SK-N-SH (cell line): ENCODE data around the gene GALNT17. TPM values are rescaled to one million over a fixed set of nuclear protein-coding genes. Genes with fewer than 3 reads are reported as not detected.

Experiments
- CTCF ChIA-PET: fragments of 300-600, 350-600 bp; formaldehyde crosslinking; extraction: SDS; loops from one replicate; lab custom pipeline; 2021; lab: Yijun Ruan, JAX
- POLR2A ChIA-PET: fragments of 350-600 bp; sonication (Branson Sonifier 250); formaldehyde crosslinking; extraction: SDS; loops from one replicate; lab custom pipeline; 2020; ENCODE audit warnings: antibody characterized with exemption, inconsistent platforms; lab: Yijun Ruan, JAX
- DNase-seq: peaks from one replicate; pipeline ENCODE4 v3.0.0; 2012
- H2AFZ ChIP-seq: fragments of 200-600 bp; sonication (generic); 2 replicates; pipeline ENCODE4 v1.8.1; 2016; ENCODE audit warnings: antibody characterized with exemption, mild to moderate bottlenecking, low read depth
- H3F3A ChIP-seq: fragments of 200-600 bp; sonication (generic); replicated peaks from 2 replicates; pipeline ENCODE3; 2016; ENCODE audit warnings: antibody characterized with exemption, mild to moderate bottlenecking; ENCODE audit not compliant: insufficient read depth
- H3K27ac ChIP-seq, 2 experiments: fragments of 200-500 bp in 1 of 2; fragments of 200-600 bp in 1 of 2; sonication (Bioruptor generic) in 1 of 2; sonication (generic), shearing (Covaris generic) in 1 of 2; 2 replicates each; pipeline versions ENCODE4 v1.5.1 to v1.6.1; 2014 to 2016; ENCODE audit warnings: low read depth in 2 of 2, inconsistent platforms in 1 of 2, low read length in 1 of 2, mild to moderate bottlenecking in 1 of 2, mixed read lengths in 1 of 2
- H3K27me3 ChIP-seq: fragments of 200-600 bp; sonication (generic), shearing (Covaris generic); 2 replicates; pipeline ENCODE4 v1.6.1; 2016; ENCODE audit warnings: mixed run types; ENCODE audit not compliant: insufficient read depth
- H3K36me3 ChIP-seq, 2 experiments: fragments of 200-500 bp in 1 of 2; fragments of 200-600 bp in 1 of 2; sonication (Bioruptor generic) in 1 of 2; sonication (generic) in 1 of 2; replicated peaks in 1 of 2; 2 replicates each; pipeline versions ENCODE3 to v1.5.1; 2014 to 2016; ENCODE audit warnings: low read length in 1 of 2, mild to moderate bottlenecking in 1 of 2; ENCODE audit not compliant: insufficient read depth in 2 of 2, control insufficient read depth in 1 of 2
- H3K4me1 ChIP-seq, 2 experiments: fragments of 200-500 bp in 1 of 2; fragments of 200-600 bp in 1 of 2; sonication (Bioruptor generic) in 1 of 2; sonication (generic), shearing (Covaris generic) in 1 of 2; 2 replicates each; pipeline versions ENCODE4 v1.5.1 to v1.6.1; 2014 to 2016; ENCODE audit warnings: low read depth in 1 of 2, low read length in 1 of 2, mixed run types in 1 of 2; ENCODE audit not compliant: insufficient read depth in 2 of 2, control insufficient read depth in 1 of 2
- H3K4me2 ChIP-seq: fragments of 200-600 bp; sonication (generic), shearing (Covaris generic); 2 replicates; pipeline ENCODE4 v1.6.1; 2017; ENCODE audit warnings: mixed run types
- H3K4me3 ChIP-seq, 2 experiments: fragments of 200-500 bp in 1 of 2; fragments of 200-600 bp in 1 of 2; sonication (Bioruptor generic) in 1 of 2; sonication (generic), shearing (Covaris generic) in 1 of 2; 2 replicates each; pipeline versions ENCODE4 v1.5.1 to v1.8.1; 2014 to 2016; ENCODE audit warnings: low read depth in 2 of 2, inconsistent platforms in 1 of 2, low read length in 1 of 2, mild to moderate bottlenecking in 1 of 2, mixed read lengths in 1 of 2, moderate library complexity in 1 of 2
- H3K79me2 ChIP-seq: fragments of 200-600 bp; sonication (generic); 2 replicates; pipeline ENCODE4 v1.8.1; 2017; ENCODE audit warnings: mild to moderate bottlenecking; ENCODE audit not compliant: insufficient read depth
- H3K9ac ChIP-seq: fragments of 200-600 bp; sonication (generic); 2 replicates; pipeline ENCODE4 v1.6.1; 2017; ENCODE audit warnings: mixed run types
- H3K9me2 ChIP-seq: fragments of 200-600 bp; sonication (generic); 2 replicates; pipeline ENCODE4 v1.6.1; 2017; ENCODE audit warnings: mixed run types
- H3K9me3 ChIP-seq: fragments of 200-600 bp; sonication (generic); 2 replicates; pipeline ENCODE4 v1.6.1; 2017; ENCODE audit warnings: mixed run types, mild to moderate bottlenecking, moderate library complexity
- H4K20me1 ChIP-seq: fragments of 200-600 bp; sonication (generic); 2 replicates; pipeline ENCODE4 v1.6.1; 2017; ENCODE audit warnings: mild to moderate bottlenecking, mixed run types; ENCODE audit not compliant: insufficient read depth
- ELF1 ChIP-seq: IDR thresholded peaks from 2 replicates; pipeline ENCODE4 v1.4.0; 2012
- EZH2phosphoT487 ChIP-seq: fragments of 200-600 bp; sonication (generic); IDR thresholded peaks from 2 replicates; pipeline ENCODE4 v1.6.1; 2017; ENCODE audit warnings: low read depth, mixed run types, mild to moderate bottlenecking, antibody characterized with exemption, moderate library complexity, borderline replicate concordance
- FOSL2 ChIP-seq: IDR thresholded peaks from 2 replicates; pipeline ENCODE4 v1.4.0; 2012; ENCODE audit warnings: low read depth, mild to moderate bottlenecking, moderate library complexity, borderline replicate concordance
- GABPA ChIP-seq: IDR thresholded peaks from 2 replicates; pipeline ENCODE4 v1.4.0; 2012; ENCODE audit warnings: low read depth, mild to moderate bottlenecking
- IRF3 ChIP-seq: fragments of 150-350 bp; IDR thresholded peaks from 2 replicates; pipeline ENCODE4 v1.6.1; 2016; ENCODE audit warnings: mild to moderate bottlenecking, low read depth, low read length
- MAX ChIP-seq: IDR thresholded peaks from 2 replicates; pipeline ENCODE4 v1.4.0; 2012; ENCODE audit warnings: low read depth
- MEF2A ChIP-seq: IDR thresholded peaks from 2 replicates; pipeline ENCODE4 v1.4.0; 2012; ENCODE audit warnings: low read depth, borderline replicate concordance
- POLR2AphosphoS5 ChIP-seq: IDR thresholded peaks from 2 replicates; pipeline ENCODE4 v1.6.1; 2012; ENCODE audit warnings: low read depth, low read length
- RAD21 ChIP-seq: IDR thresholded peaks from 2 replicates; pipeline ENCODE4 v1.6.1; 2012; ENCODE audit warnings: mild to moderate bottlenecking, low read length
- RCOR1 ChIP-seq: fragments of 150-350 bp; IDR thresholded peaks from 2 replicates; pipeline ENCODE4 v1.6.1; 2017; ENCODE audit warnings: antibody characterized with exemption, low read length
- RFX5 ChIP-seq: IDR thresholded peaks from 2 replicates; pipeline ENCODE4 v1.6.1; 2012; ENCODE audit warnings: mild to moderate bottlenecking, improper control_type of control experiment, low read length
- RXRA ChIP-seq: IDR thresholded peaks from 2 replicates; pipeline ENCODE4 v1.4.0; 2012; ENCODE audit warnings: low read depth, mild to moderate bottlenecking, borderline replicate concordance
- SMC3 ChIP-seq: IDR thresholded peaks from 2 replicates; pipeline ENCODE4 v1.6.1; 2012; ENCODE audit warnings: low read depth, low read length, improper control_type of control experiment
- TAF1 ChIP-seq: IDR thresholded peaks from 2 replicates; pipeline ENCODE4 v1.6.1; 2012; ENCODE audit warnings: low read depth, mild to moderate bottlenecking, low read length, moderate library complexity, borderline replicate concordance
- TCF12 ChIP-seq: IDR thresholded peaks from 2 replicates; pipeline ENCODE4 v1.4.0; 2012
- TEAD4 ChIP-seq: IDR thresholded peaks from 2 replicates; pipeline ENCODE4 v1.4.0; 2012; ENCODE audit warnings: mild to moderate bottlenecking, borderline replicate concordance; ENCODE audit not compliant: insufficient read depth
- USF2 ChIP-seq: fragments of 150-350 bp; IDR thresholded peaks from 2 replicates; pipeline ENCODE4 v1.6.1; 2017; ENCODE audit warnings: antibody characterized with exemption, low read length, low read depth, borderline replicate concordance
- ZBTB33 ChIP-seq: IDR thresholded peaks from 2 replicates; pipeline ENCODE4 v1.4.0; 2012; ENCODE audit warnings: low read depth, borderline replicate concordance
- WGBS: methylation state at CpG from one replicate; pipeline ENCODE4 v1.1.6; 2017; ENCODE audit warnings: low lambda C conversion rate; 5-methylcytosine and 5-hydroxymethylcytosine counted together
- polyA plus RNA-seq, 3 experiments: library from polyadenylated mRNA; depleted of rRNA; stranded (reverse); fragments of >200 nt; gene quantifications; 2 replicates each; pipeline ENCODE4 v1.2.3, GENCODE V29; 2012
- TF ChIP-seq, protein P1 (sequence below): IDR thresholded peaks from 2 replicates; pipeline ENCODE4 v1.6.1; 2012; ENCODE audit warnings: mild to moderate bottlenecking, low read depth, low read length, moderate library complexity
- TF ChIP-seq, protein P2 (sequence below): IDR thresholded peaks from 2 replicates; pipeline ENCODE4; 2012

Gene GALNT17
- polyA plus RNA-seq, 1 of the 3 experiments (the other 2 are of a cell fraction) = not detected

- H3K4me1 ChIP-seq = no peaks in the 10 kb centered on the region
- no peak overlapping the region for H3K9ac ChIP-seq
- no peak overlapping the region for H3K4me3 ChIP-seq
- H2AFZ ChIP-seq = no peak overlapping the region
- no peaks in the 10 kb centered on the region for H3K27me3 ChIP-seq
- H3K36me3 ChIP-seq = no peaks in the 10 kb centered on the region
- no peak for DNase-seq
- no peaks in the 10 kb centered on the region for H3K79me2 ChIP-seq
- no peaks in the 10 kb centered on the region for H3K9me2 ChIP-seq
- CTCF ChIA-PET = no interaction called here
- H3K27ac ChIP-seq = no peak overlapping the region
- TF ChIP-seq ELF1 (no peak), POLR2AphosphoS5 (no peak), RCOR1 (no peak), IRF3 (no peak), ZBTB33 (no peak), GABPA (no peak), TCF12 (no peak), FOSL2 (no peak), RFX5 (no peak), TAF1 (no peak), MEF2A (no peak), RAD21 (no peak), EZH2phosphoT487 (no peak), RXRA (no peak), SMC3 (no peak), MAX (no peak), TEAD4 (no peak), USF2 (no peak)
- TF ChIP-seq, protein P1, sequence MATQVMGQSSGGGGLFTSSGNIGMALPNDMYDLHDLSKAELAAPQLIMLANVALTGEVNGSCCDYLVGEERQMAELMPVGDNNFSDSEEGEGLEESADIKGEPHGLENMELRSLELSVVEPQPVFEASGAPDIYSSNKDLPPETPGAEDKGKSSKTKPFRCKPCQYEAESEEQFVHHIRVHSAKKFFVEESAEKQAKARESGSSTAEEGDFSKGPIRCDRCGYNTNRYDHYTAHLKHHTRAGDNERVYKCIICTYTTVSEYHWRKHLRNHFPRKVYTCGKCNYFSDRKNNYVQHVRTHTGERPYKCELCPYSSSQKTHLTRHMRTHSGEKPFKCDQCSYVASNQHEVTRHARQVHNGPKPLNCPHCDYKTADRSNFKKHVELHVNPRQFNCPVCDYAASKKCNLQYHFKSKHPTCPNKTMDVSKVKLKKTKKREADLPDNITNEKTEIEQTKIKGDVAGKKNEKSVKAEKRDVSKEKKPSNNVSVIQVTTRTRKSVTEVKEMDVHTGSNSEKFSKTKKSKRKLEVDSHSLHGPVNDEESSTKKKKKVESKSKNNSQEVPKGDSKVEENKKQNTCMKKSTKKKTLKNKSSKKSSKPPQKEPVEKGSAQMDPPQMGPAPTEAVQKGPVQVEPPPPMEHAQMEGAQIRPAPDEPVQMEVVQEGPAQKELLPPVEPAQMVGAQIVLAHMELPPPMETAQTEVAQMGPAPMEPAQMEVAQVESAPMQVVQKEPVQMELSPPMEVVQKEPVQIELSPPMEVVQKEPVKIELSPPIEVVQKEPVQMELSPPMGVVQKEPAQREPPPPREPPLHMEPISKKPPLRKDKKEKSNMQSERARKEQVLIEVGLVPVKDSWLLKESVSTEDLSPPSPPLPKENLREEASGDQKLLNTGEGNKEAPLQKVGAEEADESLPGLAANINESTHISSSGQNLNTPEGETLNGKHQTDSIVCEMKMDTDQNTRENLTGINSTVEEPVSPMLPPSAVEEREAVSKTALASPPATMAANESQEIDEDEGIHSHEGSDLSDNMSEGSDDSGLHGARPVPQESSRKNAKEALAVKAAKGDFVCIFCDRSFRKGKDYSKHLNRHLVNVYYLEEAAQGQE = no peak
- TF ChIP-seq, protein P2, sequence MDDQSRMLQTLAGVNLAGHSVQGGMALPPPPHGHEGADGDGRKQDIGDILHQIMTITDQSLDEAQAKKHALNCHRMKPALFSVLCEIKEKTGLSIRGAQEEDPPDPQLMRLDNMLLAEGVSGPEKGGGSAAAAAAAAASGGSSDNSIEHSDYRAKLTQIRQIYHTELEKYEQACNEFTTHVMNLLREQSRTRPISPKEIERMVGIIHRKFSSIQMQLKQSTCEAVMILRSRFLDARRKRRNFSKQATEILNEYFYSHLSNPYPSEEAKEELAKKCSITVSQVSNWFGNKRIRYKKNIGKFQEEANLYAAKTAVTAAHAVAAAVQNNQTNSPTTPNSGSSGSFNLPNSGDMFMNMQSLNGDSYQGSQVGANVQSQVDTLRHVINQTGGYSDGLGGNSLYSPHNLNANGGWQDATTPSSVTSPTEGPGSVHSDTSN = no peak
- TF ChIP-seq, all 33 proteins: peak for 0
- WGBS = 9% methylated on average over 5 of the region's 5 CpGs
- Histone ChIP-seq H3F3A (no peaks in the 10 kb centered on the region), H3K9me3 (peaks cover 5% of the 10 kb centered on the region; the same call in 1 of the 2 replicates), H4K20me1 (no peaks in the 10 kb centered on the region), H3K4me2 (no peak overlapping the region)
- POLR2A ChIA-PET = no interaction called here
Observed at GRCh38 chr7:71615017-71615416, 483.1 kb downstream of the GALNT17 start.
